DMS153 treated with DMSO at 0.1 percent for 48 hours (cell line): ENCODE data around the gene NAALADL2.
"Not testable (repeated sequence)": the region's sequence is repeated elsewhere in the genome, so short reads cannot be mapped to it uniquely, and the experiment has no call there.

Experiments
- DNase-seq: peaks from one replicate; lab custom pipeline; 2025; ENCODE audit not compliant: unreplicated experiment; lab: John Stamatoyannopoulos, UW

NAALADL2 gene

DNA sequence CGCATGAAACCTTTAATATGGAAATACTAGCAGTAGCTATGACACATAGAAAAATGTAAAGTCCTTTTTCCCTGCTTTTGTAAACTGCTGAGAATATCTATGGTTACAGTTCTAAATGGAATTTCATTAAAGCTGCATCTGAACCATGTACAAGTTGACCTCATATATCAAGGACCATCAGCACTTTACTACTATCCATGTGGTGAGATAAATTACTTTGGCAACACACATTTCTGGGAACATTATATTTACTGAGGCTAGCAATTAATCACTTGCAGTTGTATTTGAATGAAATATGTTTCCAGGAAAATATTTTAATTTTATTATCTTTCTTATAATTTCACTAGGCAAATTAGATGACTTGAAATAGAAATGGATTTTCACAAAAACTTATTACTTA is 545.5 kb downstream of the NAALADL2 start:
- DNase-seq: no peak

DNA sequence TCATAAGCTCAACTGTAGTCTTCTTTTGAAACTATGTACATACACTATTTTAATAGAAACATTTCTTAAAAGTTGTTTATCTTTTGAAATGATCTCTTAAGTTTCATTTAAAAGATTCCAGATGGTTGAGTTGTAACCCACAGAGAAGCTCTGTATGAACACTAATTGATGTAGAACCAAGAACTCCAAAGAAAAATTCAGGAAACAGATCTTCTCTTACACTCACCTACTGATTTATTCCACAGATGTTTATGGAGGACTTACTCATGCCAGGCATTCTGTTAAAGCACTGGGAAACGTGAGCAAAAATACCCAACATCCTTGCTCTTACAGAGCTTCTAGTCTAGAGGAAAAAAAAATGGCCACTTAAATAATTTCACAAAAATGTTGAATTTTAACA is 551.1 kb downstream of the NAALADL2 start:
- peak; percentile 40 for DNase-seq

DNA sequence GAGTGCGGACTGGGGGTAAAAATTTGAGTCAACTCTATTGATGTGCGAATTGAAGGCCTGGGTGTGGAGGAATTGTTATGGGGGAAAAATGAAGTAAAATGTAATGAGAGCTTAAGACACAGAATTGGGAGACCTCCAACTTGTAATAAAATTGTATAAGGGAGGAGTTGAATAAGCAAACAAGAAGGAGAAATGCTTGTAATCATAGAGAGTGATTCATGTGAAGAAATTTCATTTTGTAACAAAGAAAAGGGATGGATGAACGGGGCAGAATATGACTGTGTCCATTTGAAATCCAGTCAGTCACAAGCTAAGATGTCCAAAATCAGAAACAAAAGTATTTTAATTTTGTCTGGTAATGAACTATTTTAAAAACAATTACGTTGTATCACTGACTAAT is 552.3 kb downstream of the NAALADL2 start:
- no peak for DNase-seq

DNA sequence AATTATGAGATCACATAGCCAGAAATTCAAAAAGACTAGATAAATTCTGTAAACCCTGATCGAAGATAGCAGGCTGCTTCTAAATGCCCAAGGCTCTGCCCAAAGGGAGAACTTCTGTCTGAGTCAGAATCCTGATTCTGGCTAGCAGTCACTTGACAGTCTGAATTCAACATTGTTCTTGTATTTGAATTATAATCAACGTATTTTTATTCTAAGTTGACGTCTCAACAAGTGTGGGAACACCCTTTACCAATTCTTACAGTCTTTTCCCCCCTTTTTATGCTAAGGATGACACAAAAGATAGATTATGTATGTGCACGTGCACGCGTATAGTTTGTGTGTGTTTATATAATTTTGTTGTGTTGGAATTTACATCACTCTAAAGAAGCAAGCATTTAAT is 552.8 kb downstream of the NAALADL2 start:
- no peak for DNase-seq

DNA sequence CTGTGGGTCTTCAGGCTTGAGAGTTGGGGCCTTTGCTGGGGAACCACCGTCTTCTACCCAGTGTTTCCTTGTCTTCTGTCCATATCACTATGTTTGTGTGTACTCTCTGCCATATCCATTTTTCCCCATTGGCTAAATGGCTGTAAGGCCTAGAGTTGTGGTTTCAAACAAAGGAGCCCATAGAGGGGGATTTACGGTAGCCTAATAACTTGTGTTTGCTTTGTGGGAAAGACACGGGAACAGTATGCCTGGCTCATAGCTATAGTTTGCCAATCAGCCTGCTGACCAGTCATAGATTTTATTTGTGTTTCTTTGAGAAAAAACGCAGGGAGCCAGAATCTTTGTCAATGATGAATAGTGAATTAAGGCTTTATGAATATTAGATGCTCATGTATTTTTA is 554.8 kb downstream of the NAALADL2 start:
- no peak for DNase-seq

DNA sequence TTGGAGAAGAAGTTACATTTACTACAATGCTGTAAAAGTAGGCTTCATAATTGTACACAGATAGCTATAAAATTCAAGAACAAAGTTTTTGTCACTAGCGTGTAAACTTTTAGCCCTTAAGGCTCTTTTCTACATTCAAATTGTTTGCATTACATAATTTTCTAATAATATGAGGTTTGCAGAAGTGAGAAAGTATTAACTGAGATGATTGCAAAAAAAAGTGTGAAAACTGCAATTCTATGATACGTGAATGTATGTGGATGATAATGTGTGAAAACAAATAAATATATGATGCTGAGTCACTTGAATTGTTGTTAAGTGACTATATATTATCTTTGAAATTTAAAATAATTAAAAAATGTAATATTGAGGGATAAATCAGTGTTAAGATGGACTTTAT is 557.5 kb downstream of the NAALADL2 start:
- no peak for DNase-seq

DNA sequence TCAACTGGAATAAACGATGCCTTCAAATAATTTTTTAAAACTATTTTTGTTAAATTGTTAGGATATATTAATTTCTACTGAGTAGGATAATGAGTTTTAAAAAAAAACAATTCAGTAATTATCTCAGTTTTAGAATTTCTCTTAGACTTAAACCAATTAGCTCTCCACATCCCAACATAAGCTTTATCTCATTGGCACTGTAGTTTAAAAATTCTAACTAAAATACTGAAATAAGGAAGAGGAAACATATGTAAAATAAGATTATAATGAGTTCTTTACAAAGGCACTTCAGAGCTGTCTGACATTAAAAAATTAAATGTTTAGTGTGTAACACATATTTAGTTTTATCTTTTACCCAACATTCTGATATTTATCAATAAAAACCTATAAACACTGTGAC is 558.3 kb downstream of the NAALADL2 start:
- DNase-seq: no peak

DNA sequence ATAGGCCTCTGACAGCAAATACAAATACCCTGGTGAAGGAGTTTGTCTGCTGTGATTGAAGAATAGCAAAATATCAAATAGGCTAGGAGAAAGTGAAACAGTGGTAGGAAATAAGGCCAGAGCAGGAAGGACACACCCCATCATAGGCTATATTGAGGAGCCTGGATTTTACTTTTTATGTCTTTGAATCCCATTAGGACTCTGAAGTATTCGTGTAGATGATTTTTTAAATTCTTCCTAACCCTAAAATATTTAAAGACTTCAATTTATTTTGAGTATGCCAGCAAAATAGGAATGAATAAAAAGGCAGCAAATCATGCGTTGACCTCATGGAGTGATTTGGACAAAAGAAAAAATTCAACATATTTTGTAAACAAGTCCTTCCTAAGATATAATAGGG is 562.8 kb downstream of the NAALADL2 start:
- no peak for DNase-seq

DNA sequence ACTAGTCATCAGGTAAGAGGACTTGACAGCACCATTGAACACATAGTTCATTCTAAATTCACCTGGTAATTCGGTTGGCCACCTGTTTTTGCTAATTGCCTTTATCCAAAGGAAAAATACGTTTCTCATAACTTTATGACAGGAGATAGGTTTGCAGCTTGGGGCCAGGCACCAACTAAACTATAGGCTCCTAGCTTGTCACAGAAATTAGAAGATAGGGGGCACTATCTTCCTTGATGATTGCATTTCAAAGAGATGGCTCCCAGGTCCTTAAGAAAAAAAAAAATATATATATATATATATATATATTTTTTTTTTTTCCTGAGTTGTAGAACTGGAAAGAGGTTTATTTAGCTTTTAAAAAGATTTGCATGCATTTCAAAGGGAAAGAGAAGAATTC is 563.6 kb downstream of the NAALADL2 start:
- DNase-seq: no peak

DNA sequence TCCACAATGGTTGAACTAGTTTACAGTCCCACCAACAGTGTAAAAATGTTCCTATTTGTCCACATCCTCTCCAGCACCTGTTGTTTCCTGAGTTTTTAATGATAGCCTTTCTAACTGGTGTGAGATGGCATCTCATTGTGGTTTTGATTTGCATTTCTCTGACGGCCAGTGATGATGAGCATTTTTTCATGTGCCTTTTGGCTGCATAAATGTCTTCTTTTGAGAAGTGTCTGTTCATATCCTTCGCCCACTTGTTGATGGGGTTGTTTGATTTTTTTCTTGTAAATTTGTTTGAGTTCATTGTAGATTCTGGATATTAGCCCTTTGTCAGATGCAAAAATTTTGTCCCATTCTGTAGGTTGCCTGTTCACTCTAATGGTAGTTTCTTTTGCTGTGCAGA is 564.7 kb downstream of the NAALADL2 start:
- not testable (repeated sequence) for DNase-seq

DNA sequence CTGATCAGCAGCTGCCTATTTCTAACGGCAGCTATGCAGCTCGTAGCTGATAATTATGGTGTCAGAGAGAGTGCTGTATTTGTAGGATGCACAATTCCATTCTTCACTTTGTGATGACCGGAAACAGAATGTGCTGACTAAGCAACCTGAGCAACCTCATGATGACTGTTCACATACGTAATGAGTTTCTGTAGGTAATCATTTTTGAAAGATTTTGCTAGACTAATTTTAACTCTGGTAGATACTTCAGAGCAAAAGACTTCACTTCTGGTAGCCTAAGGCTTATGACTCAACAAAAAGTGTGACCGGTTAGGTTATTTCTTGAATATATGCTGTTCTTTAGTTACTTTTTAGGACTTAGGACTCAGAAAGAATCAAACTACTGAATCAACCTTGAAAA is 567.7 kb downstream of the NAALADL2 start:
- no peak for DNase-seq

DNA sequence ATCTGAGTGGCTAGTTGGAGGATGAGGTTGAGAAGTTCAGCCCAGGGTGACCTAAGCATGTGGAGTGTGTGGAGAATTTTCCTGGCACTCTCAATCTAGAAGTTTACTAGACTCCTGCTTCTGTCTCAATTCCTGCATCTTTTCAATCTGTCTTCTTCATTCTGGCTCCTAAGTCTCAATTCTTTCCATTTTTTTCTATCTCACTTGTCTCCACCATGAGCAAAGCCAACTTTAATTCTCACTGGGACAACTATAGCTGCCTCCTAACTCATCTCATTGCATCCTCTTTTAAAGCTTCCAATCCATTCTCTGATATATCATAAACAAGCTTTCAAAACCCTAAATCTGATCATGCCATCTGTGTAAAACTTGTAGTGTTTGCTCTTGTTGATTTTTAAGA is 569.3 kb downstream of the NAALADL2 start:
- no peak for DNase-seq

DNA sequence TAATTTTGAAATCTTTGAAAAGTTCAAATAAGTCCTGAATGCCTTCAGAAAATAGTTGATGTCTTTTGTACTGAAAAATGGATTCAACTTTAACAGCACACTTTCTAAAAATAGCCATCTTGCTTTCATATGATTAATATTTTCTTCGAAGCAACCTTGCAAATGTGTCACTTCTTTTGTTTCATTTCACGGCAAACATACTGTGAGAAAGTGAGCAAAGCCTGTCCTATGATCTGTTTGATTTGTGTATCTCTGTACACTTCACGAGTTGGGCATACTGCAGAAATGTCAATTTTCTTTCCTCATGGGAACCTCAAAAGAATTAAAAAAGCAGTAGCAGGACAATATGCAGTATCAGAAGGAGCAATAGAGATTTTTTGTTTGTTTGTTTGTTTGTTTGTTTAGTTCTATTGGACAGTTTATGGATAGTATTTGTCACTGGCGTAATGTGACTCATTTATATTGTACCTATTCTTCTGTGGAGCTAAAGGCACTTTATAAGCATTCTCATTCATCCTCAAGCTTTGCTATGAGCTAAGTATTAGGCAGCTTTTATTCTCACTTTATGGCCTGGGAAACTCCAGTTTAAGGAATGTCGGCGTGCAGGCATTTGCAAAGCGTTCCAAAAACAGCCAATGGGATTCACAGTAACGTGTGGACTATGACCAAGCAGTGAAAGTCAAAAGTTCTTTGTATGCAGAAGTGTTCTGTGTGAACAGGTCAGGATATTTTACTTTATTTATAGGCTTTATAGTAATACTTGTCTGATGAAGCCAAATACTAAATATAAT is 572.0 kb downstream of the NAALADL2 start:
- DNase-seq: no peak

DNA sequence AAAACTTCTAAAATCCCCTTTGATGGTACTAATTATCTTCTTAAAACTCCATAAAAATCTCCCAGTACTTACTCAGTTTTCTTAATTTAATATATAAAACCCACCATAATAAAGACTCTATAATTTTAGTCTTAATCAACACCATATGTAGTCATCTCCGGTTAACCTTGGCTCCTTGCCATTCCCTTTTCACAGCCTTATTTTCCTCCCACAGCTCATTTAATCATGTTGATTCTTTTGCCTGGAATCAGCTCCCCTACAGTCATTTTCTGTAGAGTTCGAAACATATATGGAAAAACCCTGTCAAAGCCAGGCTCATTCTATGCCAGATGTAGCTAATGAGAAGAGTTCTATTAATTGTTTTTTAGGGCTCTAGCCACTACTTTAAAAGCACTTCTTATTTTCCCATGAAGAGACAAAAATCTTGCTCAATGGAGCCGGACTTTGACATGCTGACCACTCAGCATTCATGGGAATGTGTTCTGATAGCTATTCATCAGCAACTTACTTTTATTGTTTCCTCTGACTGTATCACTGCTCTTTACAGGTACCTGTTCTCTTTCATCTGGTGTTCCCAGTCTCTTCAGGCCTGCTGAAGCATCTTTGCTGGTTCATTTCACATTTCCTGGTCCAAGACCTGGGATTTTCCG is 573.4 kb downstream of the NAALADL2 start:
- DNase-seq: peak; percentile 35

DNA sequence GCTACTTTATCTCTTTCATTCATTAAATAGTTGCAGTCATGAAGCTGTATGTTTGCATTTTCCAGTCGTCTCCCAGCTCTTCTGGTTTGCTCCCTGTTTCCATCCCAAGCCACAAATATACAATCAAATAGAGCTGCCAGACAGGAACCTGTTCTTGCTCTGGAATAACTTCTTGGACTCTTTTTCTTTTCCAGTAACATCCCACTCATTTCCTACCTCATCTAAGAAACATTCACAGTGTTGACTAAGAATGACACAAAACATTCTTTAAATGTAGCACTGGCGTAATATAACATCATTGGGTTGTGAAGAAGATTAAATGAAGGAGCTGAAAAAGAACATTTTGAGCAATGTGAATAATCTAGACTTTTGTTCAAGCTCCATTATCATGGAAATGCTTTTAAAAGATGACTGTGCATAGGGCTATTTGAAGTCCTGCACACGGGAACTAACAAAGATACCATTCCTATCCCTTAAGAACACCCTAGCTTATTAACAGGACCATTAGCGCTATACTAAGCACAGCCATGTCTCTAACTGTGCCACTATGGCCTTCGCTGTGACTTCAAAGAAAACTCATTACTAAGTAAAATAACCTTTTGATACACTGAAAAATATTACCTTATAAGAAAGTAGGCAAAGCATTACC is 574.0 kb downstream of the NAALADL2 start:
- DNase-seq: no peak

DNA sequence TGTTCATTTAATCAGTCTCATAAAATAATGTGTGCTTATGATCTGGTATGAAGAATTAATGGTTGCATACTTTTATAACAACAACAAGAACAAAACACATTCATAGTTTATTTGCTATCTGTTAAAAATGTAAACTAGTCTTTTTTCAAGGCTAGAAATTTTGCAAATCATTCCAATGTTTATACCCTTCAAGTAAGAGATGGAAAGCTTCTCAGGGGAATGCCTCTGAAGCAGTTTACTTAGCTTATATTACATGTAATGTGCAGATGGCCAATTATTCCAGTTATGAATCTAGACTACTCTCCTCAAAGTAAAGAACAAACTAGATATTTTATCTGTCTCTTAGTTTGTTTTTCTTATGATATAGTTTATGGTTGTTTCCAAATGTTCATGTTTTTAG is 575.4 kb downstream of the NAALADL2 start:
- DNase-seq: no peak

DNA sequence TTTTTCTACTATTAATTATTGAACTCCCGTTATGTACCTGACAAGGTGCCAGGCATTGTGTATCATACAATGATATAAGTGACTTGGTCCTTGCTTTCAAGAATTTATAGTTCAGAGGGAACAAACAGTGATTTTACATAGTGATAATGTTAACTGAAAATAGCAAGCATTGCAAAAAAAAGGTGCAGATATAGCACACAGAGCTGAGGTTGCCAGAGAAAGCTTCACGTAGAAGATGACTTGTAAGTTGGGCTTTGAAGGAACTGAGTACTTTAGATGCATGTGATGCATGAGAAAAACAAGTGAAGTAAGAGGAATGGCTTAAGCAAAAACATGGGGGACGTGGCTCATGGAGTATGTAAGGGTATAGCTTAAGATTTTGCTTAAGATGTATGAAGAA is 584.5 kb downstream of the NAALADL2 start:
- DNase-seq: no peak

DNA sequence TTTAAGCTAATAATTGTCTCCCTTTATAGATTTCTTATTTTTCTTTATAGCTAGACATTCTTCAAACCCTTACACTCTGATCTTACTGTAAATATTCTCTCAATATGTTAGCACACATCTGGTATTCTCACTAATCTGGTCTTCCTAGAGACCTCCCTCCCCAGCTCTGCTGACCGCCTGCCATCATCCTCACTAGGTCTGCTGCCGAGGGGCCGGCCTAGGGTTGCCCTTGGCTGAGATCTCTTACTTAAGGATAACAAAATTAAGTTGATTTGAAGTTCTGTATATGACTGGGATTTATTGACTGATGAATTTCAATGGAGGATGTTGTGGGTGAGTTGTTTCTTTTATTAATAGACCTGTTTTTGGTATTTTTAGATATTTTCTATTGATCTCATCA is 586.6 kb downstream of the NAALADL2 start:
- DNase-seq: no peak

DNA sequence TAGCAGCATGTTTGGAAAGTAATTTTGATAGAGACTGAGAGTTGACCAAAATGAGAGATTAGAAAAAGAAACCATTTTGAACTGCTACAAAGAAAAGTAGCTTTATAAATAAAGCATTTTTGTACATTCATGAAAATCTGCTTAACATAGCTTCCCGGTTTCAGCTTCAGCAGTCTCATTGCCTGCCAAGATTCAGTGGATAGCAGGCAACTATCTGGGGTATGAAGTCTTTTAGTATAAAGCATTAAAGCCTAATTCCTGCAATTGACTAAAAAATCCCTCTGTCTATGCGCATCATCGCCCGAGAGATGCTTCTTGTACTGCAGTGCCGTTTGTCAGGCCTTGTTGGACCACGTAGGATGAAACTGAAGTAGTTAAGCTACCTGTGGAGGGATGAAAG is 588.4 kb downstream of the NAALADL2 start:
- no peak for DNase-seq

DNA sequence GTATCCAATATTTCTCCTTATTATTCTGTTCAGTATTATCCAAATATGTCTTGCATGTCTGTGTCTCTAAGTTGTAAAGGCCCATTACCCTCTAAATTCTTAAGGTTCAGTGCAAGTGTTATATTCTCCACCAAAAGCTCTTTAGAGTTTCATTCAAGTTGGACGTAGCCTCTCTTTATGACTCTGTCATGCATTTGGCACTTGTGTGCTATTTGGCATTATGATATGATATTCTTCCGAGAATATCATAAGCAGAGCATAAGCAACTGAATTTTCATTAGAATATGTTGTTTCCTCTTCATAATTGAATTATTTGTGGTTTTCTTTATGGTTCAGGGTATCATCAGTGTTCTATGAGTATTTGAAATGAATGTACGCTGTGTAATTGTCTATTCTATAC is 594.2 kb downstream of the NAALADL2 start:
- no peak for DNase-seq

DNA sequence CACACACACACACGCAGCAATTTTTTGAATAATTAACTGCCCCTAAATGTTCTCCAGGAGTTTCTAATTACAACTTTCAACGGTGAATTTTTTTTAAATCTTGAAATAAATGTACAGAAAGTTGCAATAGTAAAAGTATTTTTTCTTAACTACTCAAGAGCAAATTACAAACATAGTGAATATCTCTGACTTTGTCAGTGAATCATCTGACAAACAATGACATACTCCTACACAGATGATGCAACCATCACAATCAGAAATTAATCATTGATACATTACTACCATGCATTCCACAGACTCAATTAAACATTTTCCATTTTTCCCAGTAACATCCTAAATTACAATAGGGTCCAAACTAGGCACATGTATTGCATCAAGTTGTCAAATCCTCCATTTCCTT is 597.3 kb downstream of the NAALADL2 start:
- DNase-seq: no peak

DNA sequence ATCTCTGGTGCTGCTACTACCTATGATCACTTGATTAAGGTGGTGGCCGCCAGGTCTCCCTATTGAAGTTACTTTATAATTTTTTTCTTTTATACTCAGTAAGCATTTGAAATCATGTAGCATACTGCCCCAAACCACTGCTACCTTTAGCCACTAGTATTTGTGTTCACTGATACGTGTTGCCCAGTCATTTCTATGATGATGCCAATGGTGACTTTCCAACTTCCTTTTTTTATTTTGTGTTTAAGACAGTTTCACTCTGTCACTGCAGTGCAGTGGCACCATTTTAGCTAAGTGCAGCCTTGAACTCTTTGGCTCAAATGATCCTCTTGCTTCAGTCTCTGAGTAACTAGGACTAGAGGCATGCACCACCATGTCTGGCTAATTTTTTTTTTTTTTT is 598.2 kb downstream of the NAALADL2 start:
- DNase-seq: no peak
